ENCODE results near the gene PLXNA1.

DNA sequence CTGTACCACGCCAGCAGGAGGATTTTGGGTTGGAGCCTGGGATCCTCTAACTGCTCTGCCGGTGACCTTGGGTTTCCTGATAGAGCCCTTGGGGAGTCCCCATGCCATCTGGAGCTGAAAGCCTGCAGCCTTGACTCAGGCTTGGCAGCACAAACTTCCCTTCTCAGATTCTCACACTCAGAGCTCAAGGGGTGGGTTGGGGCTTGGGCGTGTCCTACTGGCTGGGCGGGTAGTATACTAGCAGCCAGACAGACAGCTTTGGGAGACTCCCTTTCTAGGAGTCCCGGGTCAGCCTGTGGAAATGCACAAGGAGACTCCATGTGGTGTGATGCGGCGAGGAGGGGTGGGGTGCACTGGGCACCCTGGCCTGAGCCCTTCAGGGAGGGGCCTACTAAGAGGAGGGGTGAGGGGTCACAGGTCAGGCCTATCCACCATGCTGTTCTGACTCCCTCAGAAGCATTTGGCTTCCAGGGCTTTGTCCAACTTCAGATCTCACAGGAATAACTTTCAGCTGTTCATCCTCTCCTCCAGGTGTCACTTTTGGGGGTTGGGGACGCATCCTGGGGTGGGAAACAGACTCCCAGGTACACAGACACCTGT, 21.6 kb upstream of the PLXNA1 start:
- TF ChIP-seq, protein P1, sequence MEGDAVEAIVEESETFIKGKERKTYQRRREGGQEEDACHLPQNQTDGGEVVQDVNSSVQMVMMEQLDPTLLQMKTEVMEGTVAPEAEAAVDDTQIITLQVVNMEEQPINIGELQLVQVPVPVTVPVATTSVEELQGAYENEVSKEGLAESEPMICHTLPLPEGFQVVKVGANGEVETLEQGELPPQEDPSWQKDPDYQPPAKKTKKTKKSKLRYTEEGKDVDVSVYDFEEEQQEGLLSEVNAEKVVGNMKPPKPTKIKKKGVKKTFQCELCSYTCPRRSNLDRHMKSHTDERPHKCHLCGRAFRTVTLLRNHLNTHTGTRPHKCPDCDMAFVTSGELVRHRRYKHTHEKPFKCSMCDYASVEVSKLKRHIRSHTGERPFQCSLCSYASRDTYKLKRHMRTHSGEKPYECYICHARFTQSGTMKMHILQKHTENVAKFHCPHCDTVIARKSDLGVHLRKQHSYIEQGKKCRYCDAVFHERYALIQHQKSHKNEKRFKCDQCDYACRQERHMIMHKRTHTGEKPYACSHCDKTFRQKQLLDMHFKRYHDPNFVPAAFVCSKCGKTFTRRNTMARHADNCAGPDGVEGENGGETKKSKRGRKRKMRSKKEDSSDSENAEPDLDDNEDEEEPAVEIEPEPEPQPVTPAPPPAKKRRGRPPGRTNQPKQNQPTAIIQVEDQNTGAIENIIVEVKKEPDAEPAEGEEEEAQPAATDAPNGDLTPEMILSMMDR (IDR thresholded peaks at IDR 0.05; ENCODE audit: insufficient read depth, low read depth, low read length) = no peak
- no peak for TF ChIP-seq EZH2 (IDR thresholded peaks at IDR 0.05; ENCODE audit: insufficient read depth, low read length)

Data from astrocyte (in vitro differentiated cells and primary cell).